NT2/D1 (cell line): ENCODE data around the gene MCF2L.

Experiments
- SUZ12 ChIP-seq: IDR thresholded peaks from 2 replicates; pipeline ENCODE4 v1.6.1; 2011; ENCODE audit not compliant: insufficient read length, insufficient read depth; ENCODE audit errors: extremely low read depth
- YY1 ChIP-seq: IDR thresholded peaks from 2 replicates; pipeline ENCODE4 v1.6.1; 2011; ENCODE audit not compliant: insufficient read length, insufficient read depth
- ZNF274 ChIP-seq: IDR thresholded peaks from 2 replicates; pipeline ENCODE4 v1.6.1; 2011; ENCODE audit warnings: mild to moderate bottlenecking, low read depth, low read length

- no peak for TF ChIP-seq ZNF274
- no peak for TF ChIP-seq YY1
- TF ChIP-seq SUZ12 = no peak
These were observed at the start of gene MCF2L for GRCh38 chr13:112968910-112969691.
